GM19023 (cell line): Measurements from ENCODE around the gene STEAP1B.

ENCODE experiments used
- ATAC-seq: cut with Tn5 transposase; IDR thresholded peaks from one replicate; pipeline ENCODE4 v1.9.1; 2021; ENCODE audit warnings: mild to moderate bottlenecking, moderate library complexity; ENCODE audit not compliant: unreplicated experiment

The STEAP1B gene

DNA sequence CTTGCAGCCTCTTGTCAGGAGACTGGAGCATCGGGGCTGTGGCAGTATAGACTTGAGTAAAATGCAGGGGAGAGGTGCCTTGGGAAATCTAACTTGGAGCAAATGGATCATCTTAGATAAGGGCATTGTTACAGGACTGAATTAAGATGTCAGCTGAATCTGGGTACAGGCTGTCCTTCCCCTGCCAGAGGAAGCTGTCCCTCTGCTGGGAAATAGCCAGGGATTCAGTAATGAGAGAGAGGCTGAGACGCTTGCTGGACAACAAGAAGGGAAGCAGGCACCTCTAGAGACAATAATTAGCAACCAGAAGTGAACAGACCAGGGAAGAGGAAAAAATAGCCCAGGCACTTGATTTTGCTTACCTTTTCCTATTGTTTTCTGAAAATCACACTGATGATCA is 122.3 kb downstream of the STEAP1B start:
- no peak for ATAC-seq

DNA sequence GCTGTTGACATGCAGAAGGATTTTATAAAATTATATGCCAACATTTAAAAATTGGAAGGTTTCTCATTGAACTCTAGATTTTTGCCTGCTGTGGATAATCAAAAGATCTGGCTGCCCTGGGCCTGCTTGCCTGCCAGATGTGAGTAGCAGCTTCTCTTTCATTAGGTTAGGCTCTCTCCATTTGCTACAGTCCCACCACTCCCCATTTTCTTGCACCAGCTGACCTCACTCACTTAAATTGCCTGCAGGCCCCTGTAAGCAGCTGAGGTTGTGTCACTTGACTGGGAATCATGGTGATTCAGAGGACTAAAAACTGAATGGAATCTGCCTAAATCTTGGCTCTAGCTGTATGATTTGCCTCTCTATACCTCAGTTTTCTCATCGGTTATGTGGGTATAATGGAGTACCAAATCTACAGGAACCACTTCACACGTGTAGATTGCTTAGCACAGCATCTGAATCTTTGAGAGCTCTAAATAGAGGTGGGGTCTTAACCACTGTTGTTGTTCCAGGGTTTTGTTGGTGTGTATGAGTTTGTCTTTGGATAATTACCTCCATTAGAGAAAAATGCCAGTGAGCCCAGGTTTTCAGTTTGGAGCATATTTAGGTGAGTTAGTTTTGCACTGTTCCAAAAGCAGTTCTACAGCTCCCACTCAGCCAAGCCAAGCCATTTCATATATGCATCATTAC is 124.5 kb downstream of the STEAP1B start:
- no peak for ATAC-seq

DNA sequence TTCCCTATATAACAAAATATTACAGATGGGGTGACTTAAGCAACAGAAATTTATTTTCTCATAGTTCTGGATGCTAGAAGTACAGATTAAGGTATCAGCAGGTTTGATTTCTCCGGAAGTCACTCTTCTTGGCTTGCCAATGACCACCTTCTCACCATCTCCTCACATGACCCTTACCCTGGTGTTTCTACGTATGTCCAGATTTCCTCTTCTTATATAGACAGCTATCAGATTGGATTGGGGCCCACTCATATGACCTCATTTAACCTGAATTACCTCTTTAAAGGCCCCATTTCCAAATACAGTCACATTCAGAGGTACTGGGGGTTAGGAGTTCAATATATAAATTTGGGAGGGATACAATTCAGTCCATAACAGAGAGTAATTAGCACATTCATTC is 126.1 kb downstream of the STEAP1B start:
- ATAC-seq: no peak

DNA sequence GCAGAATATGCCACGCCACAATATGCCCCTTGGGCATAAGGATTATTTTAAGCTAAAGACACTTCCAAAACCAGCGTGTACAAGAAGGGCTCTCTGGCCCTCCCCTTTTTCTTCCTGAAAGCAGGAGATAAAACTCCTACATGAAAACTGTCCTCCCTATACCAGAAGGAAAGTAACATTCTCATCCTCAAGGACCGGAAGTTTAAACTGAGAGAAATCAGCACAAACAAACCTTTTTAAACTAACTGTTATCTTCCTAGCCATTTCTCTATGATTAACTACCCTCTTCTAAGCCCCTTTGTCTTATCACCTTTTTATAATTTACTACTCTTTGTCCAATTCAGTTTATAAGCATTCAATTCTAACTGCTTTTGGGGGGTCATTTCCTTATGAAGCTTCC is 126.6 kb downstream of the STEAP1B start:
- ATAC-seq: no peak

DNA sequence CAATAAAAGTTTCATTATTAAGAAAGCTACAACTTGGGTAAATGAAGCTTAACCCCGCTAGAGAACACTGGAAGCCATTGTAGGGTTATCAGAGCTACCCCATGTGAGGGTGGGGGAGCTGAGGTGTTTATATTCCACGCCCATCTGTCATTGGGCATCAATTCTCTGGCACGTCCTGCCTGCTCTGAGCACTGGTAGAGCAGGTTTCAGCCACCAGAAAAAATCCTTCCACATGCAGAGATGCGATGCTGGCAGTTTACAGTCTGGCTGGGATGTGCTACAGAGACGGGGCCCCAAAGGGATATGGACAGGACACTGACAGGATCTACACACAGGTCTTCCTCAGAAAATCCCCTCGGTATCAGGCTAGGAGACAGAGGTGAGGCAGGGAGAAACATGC is 127.1 kb downstream of the STEAP1B start:
- no peak for ATAC-seq

DNA sequence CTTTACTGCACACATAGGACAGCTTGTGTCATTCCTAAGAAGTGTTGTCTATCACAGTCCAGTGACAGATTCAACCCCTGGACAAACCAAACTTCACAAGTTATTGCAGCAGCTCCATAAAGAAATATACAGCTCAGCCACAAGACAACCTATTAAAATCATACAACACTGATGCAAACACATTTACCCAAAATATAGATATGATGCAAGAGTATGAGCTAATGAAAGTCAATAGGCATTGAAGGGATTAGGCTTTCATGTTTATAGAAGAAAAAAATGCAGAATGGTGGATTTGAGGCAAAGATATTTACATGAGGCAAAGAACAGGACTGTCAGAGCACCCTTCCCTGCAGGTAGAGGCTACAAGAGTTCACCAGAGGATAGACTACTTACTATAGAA is 128.1 kb downstream of the STEAP1B start:
- no peak for ATAC-seq
